Type B pancreatic cell (in vitro differentiated cells): ENCODE results near the gene SCAND1. TPM values are rescaled to one million over a fixed set of nuclear protein-coding genes. Genes with fewer than 3 reads are reported as not detected.

Experiments
- DNase-seq: peaks from one replicate; pipeline ENCODE4 v3.0.0; 2021; ENCODE audit warnings: mixed read lengths; ENCODE audit not compliant: unreplicated experiment; ENCODE audit errors: extremely low spot score
- H3K27ac Mint-ChIP-seq: 2 replicates; pipeline ENCODE4 v1.8.0; 2021; ENCODE audit warnings: mild to moderate bottlenecking, mixed read lengths
- H3K27me3 Mint-ChIP-seq: 2 replicates; pipeline ENCODE4 v1.8.0; 2021; ENCODE audit warnings: mixed read lengths
- H3K36me3 Mint-ChIP-seq: 2 replicates; pipeline ENCODE4 v1.8.0; 2021; ENCODE audit warnings: mixed read lengths
- H3K4me1 Mint-ChIP-seq: one replicate; pipeline ENCODE4 v1.8.0; 2021; ENCODE audit warnings: mixed read lengths; ENCODE audit not compliant: unreplicated experiment
- H3K4me3 Mint-ChIP-seq: 2 replicates; pipeline ENCODE4 v1.8.0; 2021; ENCODE audit warnings: mild to moderate bottlenecking, mixed read lengths
- H3K9me3 Mint-ChIP-seq: 2 replicates; pipeline ENCODE4 v1.8.0; 2021; ENCODE audit warnings: mixed read lengths
- CTCF ChIP-seq: fragments of 200-600 bp; sonication (generic); conservative IDR thresholded peaks from 2 replicates; pipeline ENCODE4 v1.5.0; 2021; ENCODE audit warnings: antibody characterized with exemption, mild to moderate bottlenecking
- total RNA-seq: library from RNA; stranded (reverse); gene quantifications from 2 replicates; pipeline ENCODE4 v1.2.1, GENCODE V29; 2021; ENCODE audit warnings: low replicate concordance

SCAND1 gene
- total RNA-seq, 1 donor from 2014 or later = 71.6 TPM

- no peak for DNase-seq
- H3K36me3 Mint-ChIP-seq = peaks cover 13% of the 10 kb centered on the region
- TF ChIP-seq CTCF = no peak
- no peak overlapping the region for H3K27ac Mint-ChIP-seq
- no peaks in the 10 kb centered on the region for H3K9me3 Mint-ChIP-seq
- no peak overlapping the region for H3K4me3 Mint-ChIP-seq
- no peaks in the 10 kb centered on the region for H3K4me1 Mint-ChIP-seq
- H3K27me3 Mint-ChIP-seq = no peaks in the 10 kb centered on the region
Observed at GRCh38 chr20:35904982-35905663, 49.2 kb downstream of the SCAND1 start.

GRCh38 chr20:35903843-35904242 lies 50.5 kb downstream of the SCAND1 start:
- Mint-ChIP-seq H3K4me1 (no peaks in the 10 kb centered on the region), H3K27me3 (no peaks in the 10 kb centered on the region), H3K4me3 (no peak overlapping the region), H3K9me3 (no peaks in the 10 kb centered on the region), H3K27ac (no peak overlapping the region), H3K36me3 (peaks cover 9% of the 10 kb centered on the region)
- no peak for DNase-seq
- no peak for TF ChIP-seq CTCF

Other genes with a start within 250 kb of the SCAND1 start
- 361 and 398 TPM in 2 replicates for gene RBM39, start 212.2 kb downstream of the SCAND1 start, total RNA-seq
- gene PHF20, start 182.5 kb downstream of the SCAND1 start, total RNA-seq = 33.4 and 37.6 TPM in 2 replicates
- 5.7 and 7.4 TPM in 2 replicates for gene CNBD2, start 14.1 kb upstream of the SCAND1 start, total RNA-seq
- 62.7 and 68.1 TPM in 2 replicates for gene EPB41L1, start 200.2 kb upstream of the SCAND1 start, total RNA-seq